Measurements from ENCODE around the gene TIMP4.

GRCh38 chr3:12165909-12166308, 7.2 kb upstream of the TIMP4 start:
- TF ChIP-seq CTCF (IDR thresholded peaks at IDR 0.05) = no peak
- no peak for TF ChIP-seq TCF7L2 (IDR thresholded peaks at IDR 0.05; ENCODE audit: low read depth, low read length)
- TF ChIP-seq SIN3A (IDR thresholded peaks at IDR 0.05; ENCODE audit: borderline replicate concordance, insufficient read depth, low read depth, low read length) = no peak
- TF ChIP-seq POLR2AphosphoS5 (IDR thresholded peaks at IDR 0.05; ENCODE audit: low read depth, low read length) = no peak

All from Panc1 (cell line).